Psoas muscle (tissue), 8 donors: Measurements from ENCODE around the gene GNAT1. TPM values are rescaled to one million over a fixed set of nuclear protein-coding genes. Genes with fewer than 3 reads are reported as not detected.
A peak's percentile ranks its signal among the peaks of the same experiment; 100 is the strongest.

Experiments
- ATAC-seq, 4 donors: fragments of 200-7000 bp; cut with Tn5 transposase; one replicate each; pipeline ENCODE4 v1.9.1; 2020; ENCODE audit warnings: moderate library complexity in 3 of 4, mild to moderate bottlenecking in 2 of 4
- DNase-seq, 2 donors: peaks; one replicate each; pipeline ENCODE4 v3.0.0-alpha.2; 2020
- H3K27ac ChIP-seq: fragments of 200-600 bp; one replicate; pipeline ENCODE4 v1.8.0; 2022
- H3K27me3 ChIP-seq, 3 donors: fragments of 200-600 bp in 1 of 3; one replicate each; pipeline versions ENCODE4 v1.6.1 to v1.8.0; 2013 to 2022; ENCODE audit warnings: low read length in 2 of 3, mild to moderate bottlenecking in 2 of 3, moderate library complexity in 1 of 3; ENCODE audit not compliant: insufficient read depth in 3 of 3
- H3K36me3 ChIP-seq, 2 donors: fragments of 200-600 bp in 1 of 2; one replicate each; pipeline versions ENCODE4 v1.6.1 to v1.8.0; 2013 to 2022; ENCODE audit warnings: low read depth in 1 of 2, mild to moderate bottlenecking in 1 of 2, moderate library complexity in 1 of 2; ENCODE audit not compliant: insufficient read depth in 1 of 2
- H3K4me1 ChIP-seq: fragments of 200-600 bp; one replicate; pipeline ENCODE4 v1.8.0; 2022
- H3K4me3 ChIP-seq: fragments of 200-600 bp; one replicate; pipeline ENCODE4 v1.8.0; 2022; ENCODE audit warnings: mild to moderate bottlenecking
- H3K9me3 ChIP-seq: fragments of 200-600 bp; one replicate; pipeline ENCODE4 v1.8.0; 2022
- WGBS, 3 donors: extraction: QIAGEN DNeasy Blood & Tissue Kit; methylation state at CpG; one replicate each; pipeline versions ENCODE4 v1.1.6 to v1.1.7; 2013; 5-methylcytosine and 5-hydroxymethylcytosine counted together
- intact Hi-C, 2 donors: fragments of 100-400 bp; cut with DNase I; formaldehyde crosslinking; loops; one replicate each; pipeline versions ENCODE4 v1.11.0 to v1.14.2; 2022
- polyA plus RNA-seq, 3 donors: library from polyadenylated mRNA; stranded (reverse); fragments of 200-250 nt; gene quantifications; one replicate each; pipeline ENCODE4 v1.2.3, GENCODE V29; 2013
- total RNA-seq, 4 donors: library from RNA; stranded (reverse); fragmentation: NEBNext Ultra II Directional in 2 of 4; extraction: Animal tissue kit (Norgen Biotek cat#: 25700) in 2 of 4; gene quantifications; one replicate each; pipeline versions ENCODE4 v1.2.1 to v1.2.4, GENCODE V29; 2021 to 2023
- TF ChIP-seq, protein P1 (sequence below): fragments of 200-600 bp; IDR thresholded peaks from one replicate; pipeline ENCODE4 v1.8.0; 2022; ENCODE audit warnings: antibody characterized with exemption
- donor health status: healthy with polysubstance abuse.
- donor health status: DM: no; HTN: no; CAD: no; lungs with moderate emphysema.
- donor health status: Bipolar disorder and iron deficiency.
- donor health status: healthy.
- donor health status: DM: yes; HTN: yes; CAD: no.
- donor health status: DM: no; HTN: no; CAD: no.
- donor health status: DM: no; HTN: no; CAD: no.
- donor health status: DM: yes; HTN: yes; CAD: no.

The GNAT1 gene
- total and polyA plus RNA-seq, 7 donors = not detected

DNA sequence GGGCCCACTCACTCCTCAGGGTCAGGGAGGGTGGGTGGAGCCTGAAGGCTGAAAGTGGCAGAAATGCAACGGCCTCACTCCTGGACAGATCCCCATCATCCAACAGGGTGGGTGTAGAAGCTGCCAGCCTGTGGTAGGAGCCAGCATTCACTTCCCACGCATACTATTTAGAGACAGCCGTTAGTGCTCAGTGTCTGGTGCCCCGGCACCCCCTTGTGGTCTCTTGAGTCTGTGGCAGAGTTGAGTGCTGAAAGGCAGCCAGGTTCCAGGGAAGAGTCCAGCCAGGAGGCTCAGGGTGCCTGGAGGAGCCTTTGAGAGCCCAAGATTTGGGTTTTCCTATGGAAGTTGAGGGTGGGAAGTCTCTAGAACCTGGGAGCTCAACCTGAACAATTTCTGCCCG is 2.1 kb upstream of the GNAT1 start:
- no peak overlapping the region for H3K4me3 ChIP-seq
- DNase-seq = peak; percentile 70 to 84
- peaks cover 0 to 16% (median 0%) of the 10 kb centered on the region in 3 donors for H3K27me3 ChIP-seq
- no peak overlapping the region for H3K27ac ChIP-seq
- WGBS, 3 donors = 3 to 10% (median 9%) methylated on average over 5 of the region's 5 CpGs
- intact Hi-C loops = loop anchor here (1.0 to 2.0 kb wide), 2 partner anchors 34 to 68 kb away; partner anchors contain the start of gene SEMA3F (in 1 of the 2)
- TF ChIP-seq, protein P1, sequence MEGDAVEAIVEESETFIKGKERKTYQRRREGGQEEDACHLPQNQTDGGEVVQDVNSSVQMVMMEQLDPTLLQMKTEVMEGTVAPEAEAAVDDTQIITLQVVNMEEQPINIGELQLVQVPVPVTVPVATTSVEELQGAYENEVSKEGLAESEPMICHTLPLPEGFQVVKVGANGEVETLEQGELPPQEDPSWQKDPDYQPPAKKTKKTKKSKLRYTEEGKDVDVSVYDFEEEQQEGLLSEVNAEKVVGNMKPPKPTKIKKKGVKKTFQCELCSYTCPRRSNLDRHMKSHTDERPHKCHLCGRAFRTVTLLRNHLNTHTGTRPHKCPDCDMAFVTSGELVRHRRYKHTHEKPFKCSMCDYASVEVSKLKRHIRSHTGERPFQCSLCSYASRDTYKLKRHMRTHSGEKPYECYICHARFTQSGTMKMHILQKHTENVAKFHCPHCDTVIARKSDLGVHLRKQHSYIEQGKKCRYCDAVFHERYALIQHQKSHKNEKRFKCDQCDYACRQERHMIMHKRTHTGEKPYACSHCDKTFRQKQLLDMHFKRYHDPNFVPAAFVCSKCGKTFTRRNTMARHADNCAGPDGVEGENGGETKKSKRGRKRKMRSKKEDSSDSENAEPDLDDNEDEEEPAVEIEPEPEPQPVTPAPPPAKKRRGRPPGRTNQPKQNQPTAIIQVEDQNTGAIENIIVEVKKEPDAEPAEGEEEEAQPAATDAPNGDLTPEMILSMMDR = peak; percentile 89
- peaks cover 0 to 42% of the 10 kb centered on the region in 2 donors for H3K36me3 ChIP-seq
- peak; percentile 83 to 88 (median 86) for ATAC-seq
- no peaks in the 10 kb centered on the region for H3K9me3 ChIP-seq
- H3K4me1 ChIP-seq = peaks cover 4% of the 10 kb centered on the region

DNA sequence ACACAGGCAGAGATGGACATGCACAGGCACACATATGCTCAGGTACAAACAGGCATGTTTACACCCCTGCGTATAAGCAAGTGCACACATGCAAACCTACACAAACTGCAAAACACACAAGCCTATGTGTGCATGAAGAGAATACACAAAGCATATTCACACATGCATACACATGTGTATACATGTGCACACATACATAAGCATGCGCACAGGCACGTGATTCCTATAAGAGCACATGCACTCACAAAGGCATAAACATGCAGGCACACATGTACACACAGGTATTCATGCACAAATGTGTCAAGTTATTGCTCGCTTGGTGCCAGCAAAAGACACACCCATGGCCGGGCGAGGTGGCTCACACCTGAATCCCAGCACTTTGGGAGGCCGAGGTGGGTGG is 1.4 kb upstream of the GNAT1 start:
- 89 to 93% (median 91%) methylated on average over 7 of the region's 7 CpGs for WGBS, 3 donors
- TF ChIP-seq, protein P1 = no peak
- Histone ChIP-seq H3K9me3 (no peaks in the 10 kb centered on the region), H3K36me3 (peaks cover 0 to 35% of the 10 kb centered on the region in 2 donors), H3K4me1 (peaks cover 9% of the 10 kb centered on the region), H3K4me3 (no peak overlapping the region), H3K27ac (no peak overlapping the region), H3K27me3 (peaks cover 0 to 18% (median 0%) of the 10 kb centered on the region in 3 donors)
- ATAC-seq = no peak
- intact Hi-C loops = loop anchor here (1.0 to 5.0 kb wide), 3 partner anchors 35 to 82 kb away; partner anchors contain the start of gene SEMA3F (in 1 of the 2)
- DNase-seq = no peak

GRCh38 chr3:50192124-50192523 is 714 bp downstream of the GNAT1 start:
- 75 to 85% (median 80%) methylated on average over 8 of the region's 8 CpGs for WGBS, 3 donors

GRCh38 chr3:50192689-50193141 is 1.3 kb downstream of the GNAT1 start:
- Histone ChIP-seq H3K27me3 (peaks cover 0 to 18% (median 0%) of the 10 kb centered on the region in 3 donors), H3K27ac (no peak overlapping the region), H3K4me1 (peaks cover 9% of the 10 kb centered on the region), H3K36me3 (peaks cover 0 to 9% of the 10 kb centered on the region in 2 donors), H3K4me3 (peak overlapping the region; percentile 25), H3K9me3 (no peaks in the 10 kb centered on the region)
- DNase-seq (peak; percentile 64 to 80), ATAC-seq (peak; percentile 36 to 66 (median 53))
- TF ChIP-seq, protein P1 = peak; percentile 86
- WGBS, 3 donors = 8 to 12% (median 9%) methylated on average over 16 to 21 of the region's 21 CpGs
- intact Hi-C loops = loop anchor here (2.0 to 5.0 kb wide), 2 partner anchors 80 kb away; no protein-coding TSS in a partner anchor

More at GRCh38 chr3:50192124-50192523, 714 bp downstream of the GNAT1 start:
- ATAC-seq (no peak), DNase-seq (no peak)
- peaks cover 0 to 14% of the 10 kb centered on the region in 2 donors for H3K36me3 ChIP-seq
- no peak overlapping the region for H3K4me3 ChIP-seq
- intact Hi-C loops = loop anchor here (2.0 to 5.0 kb wide), 2 partner anchors 80 to 81 kb away; no protein-coding TSS in a partner anchor
- peaks cover 0 to 18% (median 0%) of the 10 kb centered on the region in 3 donors for H3K27me3 ChIP-seq
- no peak overlapping the region for H3K27ac ChIP-seq
- TF ChIP-seq, protein P1 = no peak
- H3K9me3 ChIP-seq = no peaks in the 10 kb centered on the region
- peaks cover 9% of the 10 kb centered on the region for H3K4me1 ChIP-seq
